ENCODE measurements around the gene FAT4. TPM values are rescaled to one million over a fixed set of nuclear protein-coding genes. Genes with fewer than 3 reads are reported as not detected.
A peak's percentile ranks its signal among the peaks of the same experiment; 100 is the strongest.

The FAT4 gene
- total RNA-seq, 1 experiment from 2014 or later: 6.6 TPM

DNA sequence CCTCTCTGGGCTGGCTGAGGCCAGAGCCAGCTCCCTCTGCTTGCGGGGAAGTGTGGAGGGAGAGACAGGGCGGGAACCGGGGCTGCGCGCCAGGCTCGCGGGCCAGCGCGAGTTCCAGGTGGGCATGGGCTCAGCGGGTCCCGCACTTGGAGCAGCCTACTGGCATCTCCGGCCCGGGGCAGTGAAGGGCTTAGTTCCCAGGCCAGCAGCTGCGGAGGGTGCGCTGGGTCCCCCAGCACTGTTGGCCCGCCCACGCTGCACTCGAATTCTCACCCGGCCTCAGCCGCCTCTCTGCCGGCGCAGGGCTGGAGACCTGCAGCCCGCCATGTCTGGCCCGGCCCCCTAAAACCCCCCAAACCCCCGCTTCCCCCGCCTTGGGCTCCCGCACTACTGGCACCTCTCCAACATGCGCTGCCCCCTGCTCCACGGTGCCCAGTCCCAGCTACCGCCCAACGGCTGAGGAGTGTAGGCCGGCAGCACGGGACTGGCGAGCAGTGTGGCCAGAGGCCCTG lies 33.8 kb upstream of the FAT4 start:
- H3K36me3 Mint-ChIP-seq (ENCODE audit: insufficient read depth, unreplicated experiment): no peaks in the 10 kb centered on the region
- no peak overlapping the region for H3K27ac Mint-ChIP-seq (ENCODE audit: low read depth, unreplicated experiment)
- intact Hi-C loops (cut with micrococcal nuclease): no loop called here
- TF ChIP-seq, protein P1, sequence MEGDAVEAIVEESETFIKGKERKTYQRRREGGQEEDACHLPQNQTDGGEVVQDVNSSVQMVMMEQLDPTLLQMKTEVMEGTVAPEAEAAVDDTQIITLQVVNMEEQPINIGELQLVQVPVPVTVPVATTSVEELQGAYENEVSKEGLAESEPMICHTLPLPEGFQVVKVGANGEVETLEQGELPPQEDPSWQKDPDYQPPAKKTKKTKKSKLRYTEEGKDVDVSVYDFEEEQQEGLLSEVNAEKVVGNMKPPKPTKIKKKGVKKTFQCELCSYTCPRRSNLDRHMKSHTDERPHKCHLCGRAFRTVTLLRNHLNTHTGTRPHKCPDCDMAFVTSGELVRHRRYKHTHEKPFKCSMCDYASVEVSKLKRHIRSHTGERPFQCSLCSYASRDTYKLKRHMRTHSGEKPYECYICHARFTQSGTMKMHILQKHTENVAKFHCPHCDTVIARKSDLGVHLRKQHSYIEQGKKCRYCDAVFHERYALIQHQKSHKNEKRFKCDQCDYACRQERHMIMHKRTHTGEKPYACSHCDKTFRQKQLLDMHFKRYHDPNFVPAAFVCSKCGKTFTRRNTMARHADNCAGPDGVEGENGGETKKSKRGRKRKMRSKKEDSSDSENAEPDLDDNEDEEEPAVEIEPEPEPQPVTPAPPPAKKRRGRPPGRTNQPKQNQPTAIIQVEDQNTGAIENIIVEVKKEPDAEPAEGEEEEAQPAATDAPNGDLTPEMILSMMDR (IDR thresholded peaks at IDR 0.05; ENCODE audit: unreplicated experiment): no peak
- ChIA-PET POLR2A (no interaction called here), CTCF (interaction anchor here (1.0 to 4.9 kb wide), 2 partner anchors 14 to 947 kb away, joined by 6 to 49 read pairs; no protein-coding TSS in a partner anchor)
- H3K4me1 Mint-ChIP-seq (ENCODE audit: insufficient read depth, unreplicated experiment): peaks cover 5% of the 10 kb centered on the region
- H3K9me3 Mint-ChIP-seq (ENCODE audit: unreplicated experiment): no peaks in the 10 kb centered on the region
- no TSS peak for BruUV-seq (replicated peaks)
- no peak for DNase-seq (ENCODE audit: unreplicated experiment)
- H3K4me3 Mint-ChIP-seq (ENCODE audit: unreplicated experiment): no peak overlapping the region
- H3K27me3 Mint-ChIP-seq (ENCODE audit: insufficient read depth, unreplicated experiment): no peaks in the 10 kb centered on the region

DNA sequence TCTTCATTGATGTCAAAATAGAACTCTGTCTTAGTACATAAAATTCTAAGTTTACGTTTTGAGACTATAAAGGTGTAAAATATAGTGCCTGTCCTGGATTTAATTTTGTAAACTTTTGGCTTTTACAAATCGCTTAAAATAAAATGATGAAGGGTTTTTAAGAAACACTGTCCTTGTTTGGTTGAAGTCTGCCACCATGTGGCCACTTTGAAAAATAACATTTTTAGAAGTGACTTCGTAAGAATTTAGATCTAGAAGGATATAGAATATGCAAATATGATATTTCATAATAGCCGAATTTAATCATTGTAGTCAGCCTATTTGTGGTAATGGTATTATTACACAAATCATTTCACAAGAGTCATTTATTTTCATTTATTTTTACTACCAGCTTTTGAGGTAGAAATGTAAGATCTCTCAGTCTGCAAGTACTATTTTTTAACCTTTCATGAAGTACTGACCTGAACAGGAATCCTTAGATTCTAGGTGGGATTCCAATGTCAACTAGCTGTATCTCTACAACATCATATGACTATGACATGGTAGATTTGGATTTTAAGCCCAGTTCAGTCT lies 31.0 kb upstream of the FAT4 start:
- TF ChIP-seq, protein P1 (IDR thresholded peaks at IDR 0.05; ENCODE audit: unreplicated experiment): peak; percentile 60
- no TSS peak for BruUV-seq (replicated peaks)
- no peak overlapping the region for H3K27ac Mint-ChIP-seq (ENCODE audit: low read depth, unreplicated experiment)
- peak; percentile 57 for DNase-seq (ENCODE audit: unreplicated experiment)
- no peak overlapping the region for H3K4me3 Mint-ChIP-seq (ENCODE audit: unreplicated experiment)
- intact Hi-C loops (cut with micrococcal nuclease): loop anchor here (1.0 kb wide), 2 partner anchors 38 to 949 kb away; no protein-coding TSS in a partner anchor
- POLR2A ChIA-PET: interaction anchor here (0.6 to 2.6 kb wide), 5 partner anchors 17 to 950 kb away, joined by 3 to 11 read pairs (median 3); partner anchors contain the start of gene ANKRD50
- no peaks in the 10 kb centered on the region for H3K27me3 Mint-ChIP-seq (ENCODE audit: insufficient read depth, unreplicated experiment)
- no peaks in the 10 kb centered on the region for H3K36me3 Mint-ChIP-seq (ENCODE audit: insufficient read depth, unreplicated experiment)
- H3K9me3 Mint-ChIP-seq (ENCODE audit: unreplicated experiment): no peaks in the 10 kb centered on the region
- H3K4me1 Mint-ChIP-seq (ENCODE audit: insufficient read depth, unreplicated experiment): peaks cover 5% of the 10 kb centered on the region
- CTCF ChIA-PET: interaction anchor here (0.5 to 4.9 kb wide), 20 partner anchors 8 to 961 kb away, joined by 3 to 49 read pairs (median 4); no protein-coding TSS in a partner anchor

DNA sequence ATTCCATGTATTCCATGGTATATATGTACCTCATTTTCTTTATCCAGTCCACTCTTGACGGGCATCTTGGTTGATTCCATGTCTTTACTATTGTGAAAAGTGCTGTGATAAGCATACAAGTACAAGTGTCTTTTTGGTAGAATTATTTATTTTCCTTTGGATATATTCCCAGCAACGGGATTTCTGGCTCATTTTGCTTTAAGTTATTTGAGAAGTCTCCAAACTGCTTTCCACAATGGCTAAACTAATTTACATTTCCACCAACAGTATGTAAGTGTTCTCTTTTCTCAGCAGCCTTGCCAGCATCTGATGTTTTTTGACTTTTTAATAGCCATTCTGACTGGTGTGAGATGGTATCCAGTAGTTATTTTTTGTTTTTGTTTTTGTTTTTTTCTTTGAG lies 17.6 kb upstream of the FAT4 start:
- intact Hi-C loops (cut with micrococcal nuclease): no loop called here
- CTCF ChIA-PET: no interaction called here

DNA sequence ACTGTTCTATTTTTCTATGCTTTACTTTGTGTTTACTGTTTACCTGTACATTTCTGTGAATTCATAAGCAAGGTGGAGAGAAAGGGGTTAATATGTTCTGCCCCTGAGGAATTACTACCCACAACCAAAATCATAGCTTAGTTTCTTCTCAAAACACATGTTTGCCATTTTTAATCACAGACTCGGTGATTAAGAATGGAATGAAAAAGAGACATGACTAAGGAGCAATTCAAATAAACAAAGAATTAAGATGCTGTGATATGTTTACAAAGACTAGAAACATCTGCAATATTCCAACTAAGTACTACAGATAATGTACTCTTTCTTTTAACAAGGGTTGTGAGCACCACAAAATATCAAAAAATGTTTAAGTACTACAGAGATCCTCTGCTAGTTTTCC lies 11.7 kb upstream of the FAT4 start:
- no TSS peak for BruUV-seq (replicated peaks)
- H3K27me3 Mint-ChIP-seq (ENCODE audit: insufficient read depth, unreplicated experiment): no peaks in the 10 kb centered on the region
- POLR2A ChIA-PET: no interaction called here
- intact Hi-C loops (cut with micrococcal nuclease): no loop called here
- no peak for DNase-seq (ENCODE audit: unreplicated experiment)
- no peaks in the 10 kb centered on the region for H3K9me3 Mint-ChIP-seq (ENCODE audit: unreplicated experiment)
- TF ChIP-seq, protein P1 (IDR thresholded peaks at IDR 0.05; ENCODE audit: unreplicated experiment): no peak
- H3K27ac Mint-ChIP-seq (ENCODE audit: low read depth, unreplicated experiment): no peak overlapping the region
- no peaks in the 10 kb centered on the region for H3K4me1 Mint-ChIP-seq (ENCODE audit: insufficient read depth, unreplicated experiment)
- CTCF ChIA-PET: interaction anchor here (0.9 kb wide), 1 partner anchor 10 kb away, joined by 10 read pairs; no protein-coding TSS in a partner anchor
- H3K36me3 Mint-ChIP-seq (ENCODE audit: insufficient read depth, unreplicated experiment): no peaks in the 10 kb centered on the region
- no peak overlapping the region for H3K4me3 Mint-ChIP-seq (ENCODE audit: unreplicated experiment)

More for the DNA sequence above, 17.6 kb upstream of the FAT4 start:
- H3K4me1 Mint-ChIP-seq (ENCODE audit: insufficient read depth, unreplicated experiment): no peaks in the 10 kb centered on the region
- POLR2A ChIA-PET: no interaction called here
- no peaks in the 10 kb centered on the region for H3K27me3 Mint-ChIP-seq (ENCODE audit: insufficient read depth, unreplicated experiment)
- no peak overlapping the region for H3K4me3 Mint-ChIP-seq (ENCODE audit: unreplicated experiment)
- no peaks in the 10 kb centered on the region for H3K36me3 Mint-ChIP-seq (ENCODE audit: insufficient read depth, unreplicated experiment)
- TF ChIP-seq, protein P1 (IDR thresholded peaks at IDR 0.05; ENCODE audit: unreplicated experiment): no peak
- no peak overlapping the region for H3K27ac Mint-ChIP-seq (ENCODE audit: low read depth, unreplicated experiment)
- BruUV-seq (replicated peaks): no TSS peak
- no peaks in the 10 kb centered on the region for H3K9me3 Mint-ChIP-seq (ENCODE audit: unreplicated experiment)
- no peak for DNase-seq (ENCODE audit: unreplicated experiment)

Measured in MCF 10A (cell line).